Testis (tissue), 2 donors: ENCODE results near the gene PAFAH1B1.

Experiments
- CTCF ChIP-seq, 3 experiments: fragments of 450-650 bp in 2 of 3; fragments of 200-600 bp in 1 of 3; sonication (generic) in 1 of 3; IDR thresholded peaks; one replicate each; pipeline ENCODE4 v1.5.1; 2016 to 2019; ENCODE audit warnings: antibody characterized with exemption in 3 of 3, mild to moderate bottlenecking in 2 of 3, moderate library complexity in 1 of 3
- POLR2A ChIP-seq: fragments of 450-650 bp; IDR thresholded peaks from one replicate; pipeline ENCODE4 v1.6.1; 2017; ENCODE audit warnings: antibody characterized with exemption, mild to moderate bottlenecking, moderate library complexity

- TF ChIP-seq CTCF (IDR thresholded peaks at IDR 0.05) (no peak), POLR2A (no peak)
Observed at GRCh38 chr17:2637422-2637821, 44.0 kb downstream of the PAFAH1B1 start.
